K562 (cell line): Measurements from ENCODE around the gene ARHGAP25. TPM values are rescaled to one million over a fixed set of nuclear protein-coding genes. Genes with fewer than 3 reads are reported as not detected.
A peak's percentile ranks its signal among the peaks of the same experiment; 100 is the strongest.

Source experiments
- ATF2 ChIP-seq: sonication (generic); formaldehyde crosslinking; IDR thresholded peaks from 2 replicates; pipeline ENCODE4 v1.8.1; 2022; ENCODE audit warnings: missing genetic modification reagents
- ATF6 ChIP-seq: sonication (generic); formaldehyde crosslinking; IDR thresholded peaks from 2 replicates; pipeline ENCODE4 v1.4.0; 2020; ENCODE audit warnings: mild to moderate bottlenecking, missing genetic modification reagents
- HDAC2 ChIP-seq: fragments of 450-650 bp; IDR thresholded peaks from 2 replicates; pipeline ENCODE4 v1.6.1; 2016; ENCODE audit warnings: mild to moderate bottlenecking
- MECOM ChIP-seq: fragments of 250-450 bp; sonication (Bioruptor Pico); IDR thresholded peaks from 2 replicates; pipeline ENCODE4 v1.8.0; 2022; ENCODE audit warnings: inconsistent platforms
- NR2C1 ChIP-seq, 2 experiments: fragments of 450-650 bp; IDR thresholded peaks; 2 replicates each; pipeline ENCODE4 v1.6.1; 2017; ENCODE audit warnings: mild to moderate bottlenecking in 2 of 2, antibody characterized with exemption in 1 of 2, inconsistent platforms in 1 of 2, missing compliant biosample characterization in 1 of 2, missing genetic modification characterization in 1 of 2
- NRF1 ChIP-seq, 2 experiments: fragments of 450-650 bp; IDR thresholded peaks in 1 of 2; conservative IDR thresholded peaks in 1 of 2; 2 replicates each; pipeline ENCODE4 v1.6.1; 2014; ENCODE audit warnings: mild to moderate bottlenecking in 2 of 2
- NUFIP1 ChIP-seq: fragments of 450-650 bp; IDR thresholded peaks from 2 replicates; pipeline ENCODE4 v1.6.1; 2018; ENCODE audit not compliant: partially characterized antibody
- PATZ1 ChIP-seq: fragments of 250-450 bp; sonication (Bioruptor Pico); IDR thresholded peaks from 2 replicates; pipeline ENCODE4 v1.5.0; 2020; ENCODE audit warnings: mild to moderate bottlenecking, borderline replicate concordance
- RNF2 ChIP-seq: sonication (generic); IDR thresholded peaks from 2 replicates; pipeline ENCODE4 v1.6.1; 2016
- TCF7L2 ChIP-seq: fragments of 150-350 bp; IDR thresholded peaks from 2 replicates; pipeline ENCODE4 v1.6.1; 2016; ENCODE audit warnings: low read depth, mild to moderate bottlenecking, low read length, moderate library complexity
- ZBTB12 ChIP-seq: fragments of 250-450 bp; sonication (Bioruptor Pico); IDR thresholded peaks from 2 replicates; pipeline ENCODE4 v1.4.0; 2020
- ZEB2 ChIP-seq: fragments of 450-650 bp; IDR thresholded peaks from 2 replicates; pipeline ENCODE4 v1.6.1; 2016
- ZNF445 ChIP-seq: fragments of 250-450 bp; sonication (Bioruptor Pico); IDR thresholded peaks from 2 replicates; pipeline ENCODE4 v1.4.0; 2020; ENCODE audit warnings: low read depth, mild to moderate bottlenecking, moderate library complexity
- ZNF644 ChIP-seq: fragments of 200-800 bp; sonication (Bioruptor generic); IDR thresholded peaks from 2 replicates; pipeline ENCODE4 v1.6.1; 2016; ENCODE audit warnings: low read depth, missing genetic modification characterization, missing compliant biosample characterization
- polyA plus RNA-seq, 8 experiments: library from polyadenylated mRNA; depleted of rRNA in 4 of 8; stranded (reverse) in 5 of 8; unstranded in 3 of 8; fragments of >200 nt; fragmentation: Nextera tagmentation in 2 of 8; fragmentation: Illumina TruSeq in 1 of 8; extraction: Ambion mirVana in 2 of 8; extraction: Trizol in 1 of 8; gene quantifications; 2 replicates each; pipeline versions ENCODE4 v1.2.1 to v1.2.3, GENCODE V29; 2011 to 2014; ENCODE audit warnings: inconsistent platforms in 1 of 8, missing spikeins in 1 of 8
- total RNA-seq, 7 experiments: library from RNA; depleted of rRNA in 6 of 7; stranded (reverse); fragments of >200 nt in 6 of 7; fragmentation: Illumina TruSeq in 2 of 7; extraction: Trizol in 2 of 7; gene quantifications; 2 replicates each; pipeline versions ENCODE4 v1.2.1 to v1.2.3, GENCODE V29; 2011 to 2021; ENCODE audit warnings: low replicate concordance in 1 of 7

Gene ARHGAP25
- total and polyA plus RNA-seq, 9 of the 15 experiments (the other 6 are each of a cell fraction or from before 2014, with no cell fraction given), result 4.9 to 14.8 (median 10.7) TPM

GRCh38 chr2:68806511-68807109, 72.0 kb downstream of the ARHGAP25 start (continued):
- TF ChIP-seq NRF1 (conservative IDR thresholded peaks at IDR 0.05 in 1 of 2, IDR thresholded peaks at IDR 0.05 in 1 of 2) (peak; percentile 8 to 13; a peak in 1 of 4 replicates), ZEB2 (no peak), ZNF644 (tag) (0 out of 2 replicates have a peak, but pooled peaks have one; percentile 57), TCF7L2 (no peak), ATF2 (CRISPR knock-in tag) (no peak), ZBTB12 (CRISPR knock-in tag) (peak; percentile 37; the same call in 1 of the 2 replicates), MECOM (0 out of 2 replicates have a peak, but pooled peaks have one; percentile 49), HDAC2 (0 out of 2 replicates have a peak, but pooled peaks have one; percentile 30), NR2C1 (IDR thresholded peaks at IDR 0.05) (no peak), NR2C1 (tag; IDR thresholded peaks at IDR 0.05) (peak; percentile 67), RNF2 (no peak), ATF6 (no peak), NUFIP1 (no peak), PATZ1 (no peak), ZNF445 (CRISPR knock-in tag) (no peak)
